Measurements from ENCODE around the gene ME3.

- no peak for TF ChIP-seq EZH2phosphoT487 (IDR thresholded peaks at IDR 0.05; ENCODE audit: insufficient read depth, low read depth)
- no peak for TF ChIP-seq EZH2 (IDR thresholded peaks at IDR 0.05; ENCODE audit: insufficient read depth, poor library complexity, severe bottlenecking)
Observed at GRCh38 chr11:86468169-86468568, 204.2 kb downstream of the ME3 start.

Data from GM23248 (cell line).